HG03060 (cell line): ENCODE results near the gene ERH.
"Not testable (repeated sequence)": the region's sequence is repeated elsewhere in the genome, so short reads cannot be mapped to it uniquely, and the experiment has no call there.

Experiments used
- ATAC-seq: cut with Tn5 transposase; IDR thresholded peaks from one replicate; pipeline ENCODE4 v1.9.1; 2021; ENCODE audit warnings: low read depth, moderate number of reproducible peaks; ENCODE audit not compliant: unreplicated experiment

ERH gene

GRCh38 chr14:69399750-69400149 is 1.7 kb upstream of the ERH start:
- ATAC-seq = no peak

- ATAC-seq = no peak
Measured at GRCh38 chr14:69398818-69399210, 715 bp upstream of the ERH start.

DNA sequence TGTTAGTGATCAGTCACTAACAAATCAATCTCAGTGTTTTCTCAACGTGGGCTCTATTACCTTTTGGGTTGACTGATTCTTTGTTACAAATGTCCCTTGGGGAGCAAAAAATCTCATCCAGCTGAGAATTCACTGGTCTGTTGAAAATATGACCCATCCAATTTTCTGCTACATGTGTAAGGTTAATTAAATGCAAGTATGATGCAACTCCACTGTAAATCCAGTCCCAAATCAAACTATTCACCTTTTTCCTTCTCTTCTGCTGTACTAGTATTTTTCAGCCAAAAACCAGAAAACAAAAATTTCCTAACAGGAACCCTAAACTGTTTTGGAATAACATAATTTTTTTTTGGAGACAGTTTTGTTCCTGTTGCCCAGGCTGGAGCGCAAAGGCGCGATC is 2.2 kb downstream of the ERH start:
- no peak for ATAC-seq

GRCh38 chr14:69392481-69392880 is 5.6 kb downstream of the ERH start:
- ATAC-seq = no peak

DNA sequence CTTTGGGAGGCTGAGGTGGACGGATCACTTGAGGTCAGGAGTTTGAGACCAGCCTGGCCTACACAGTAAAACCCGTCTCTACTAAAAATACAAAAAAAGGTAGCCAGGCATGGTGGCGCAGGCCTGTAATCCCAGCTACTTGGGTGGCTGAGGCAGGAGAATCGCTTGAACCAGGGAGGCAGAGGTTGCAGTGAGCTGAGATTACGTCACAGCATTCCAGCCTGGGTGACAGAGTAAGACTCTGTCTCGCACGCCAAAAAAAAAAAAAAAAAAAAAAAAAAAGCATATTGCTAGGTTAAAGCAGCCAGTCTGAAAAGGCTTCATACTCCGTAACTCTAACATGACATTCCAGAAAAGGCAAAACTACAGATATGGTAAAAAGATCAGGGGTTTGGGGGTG is 6.7 kb downstream of the ERH start:
- not testable (repeated sequence) for ATAC-seq

GRCh38 chr14:69387311-69387710 is 10.8 kb downstream of the ERH start:
- no peak for ATAC-seq

GRCh38 chr14:69378274-69378673 is 19.8 kb downstream of the ERH start:
- no peak for ATAC-seq

DNA sequence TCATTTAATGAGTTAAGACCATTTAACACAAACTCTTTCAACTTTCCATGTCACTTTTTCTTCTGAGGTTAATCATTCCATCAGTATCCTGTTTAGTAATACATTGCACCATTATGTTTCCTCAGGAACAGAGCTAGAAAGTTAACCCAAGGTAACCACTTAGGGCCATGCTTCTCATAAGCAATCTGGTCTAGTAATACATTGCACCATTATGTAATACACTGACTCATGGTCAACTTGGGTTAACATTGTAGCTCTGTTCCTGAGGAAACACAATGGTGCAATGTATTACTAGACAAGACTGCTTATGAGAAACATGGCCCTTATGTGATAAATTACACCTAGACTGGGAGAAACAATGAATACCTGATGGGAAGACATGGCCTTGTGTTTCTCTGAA is 21.7 kb downstream of the ERH start:
- ATAC-seq = no peak

DNA sequence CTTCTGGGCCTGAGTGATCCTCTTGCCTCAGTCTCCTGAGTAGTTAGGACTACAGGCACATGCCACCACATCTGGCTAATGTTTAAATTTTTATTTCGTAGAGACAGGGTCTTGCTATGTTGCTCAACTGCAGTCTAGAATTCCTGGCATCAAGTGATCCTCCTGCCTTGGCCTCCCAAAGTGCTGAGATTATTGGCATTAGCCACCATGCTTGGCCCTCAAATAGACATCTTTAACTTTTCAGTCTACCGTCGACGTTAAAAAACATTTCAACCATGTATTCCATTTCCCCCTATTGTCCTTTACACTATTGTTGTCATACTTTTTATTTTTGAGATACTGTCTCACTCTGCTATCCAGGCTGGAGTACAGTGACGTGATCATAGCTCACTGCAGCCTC is 22.4 kb downstream of the ERH start:
- no peak for ATAC-seq

- no peak for ATAC-seq
Measured at GRCh38 chr14:69375182-69375581, 22.9 kb downstream of the ERH start.

DNA sequence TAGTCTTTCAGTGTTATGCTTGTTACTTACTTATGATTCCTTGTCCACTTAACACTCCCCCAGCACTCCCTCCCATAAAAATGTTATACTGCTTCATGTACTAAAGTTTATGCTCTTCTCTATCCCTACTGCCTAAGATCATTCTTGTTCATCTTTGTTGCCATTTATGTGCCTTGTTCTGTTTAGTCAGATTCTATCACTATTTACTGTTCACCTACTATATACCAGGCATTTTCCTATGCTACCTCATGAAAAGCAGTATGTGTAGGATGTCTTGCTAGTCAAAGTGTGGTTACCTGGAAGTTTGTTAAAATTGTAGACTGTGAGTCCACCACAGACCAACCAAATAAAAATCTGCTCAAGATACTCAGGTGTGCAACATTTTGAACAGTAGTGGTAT is 23.9 kb downstream of the ERH start:
- no peak for ATAC-seq

GRCh38 chr14:69373104-69373503 is 25.0 kb downstream of the ERH start:
- ATAC-seq = no peak

DNA sequence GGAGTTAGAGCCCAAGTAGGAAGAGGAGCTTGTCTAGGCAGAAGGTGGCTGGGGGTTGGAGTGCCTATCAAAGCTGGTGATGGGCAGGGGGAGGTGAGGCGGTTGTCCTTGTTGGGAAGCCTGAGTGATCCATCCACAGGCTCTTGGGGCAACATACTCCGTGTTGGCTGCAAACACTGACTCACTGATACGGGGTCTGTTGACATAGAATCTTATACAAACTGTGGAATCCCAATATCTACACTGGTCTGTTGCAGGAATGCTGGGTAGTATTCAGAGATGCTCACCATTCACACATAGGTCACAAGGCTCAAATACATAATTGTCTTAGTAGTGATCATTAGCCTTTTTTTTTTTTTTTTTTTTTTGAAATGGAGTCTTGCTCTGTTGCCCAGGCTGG is 26.0 kb downstream of the ERH start:
- ATAC-seq = no peak

DNA sequence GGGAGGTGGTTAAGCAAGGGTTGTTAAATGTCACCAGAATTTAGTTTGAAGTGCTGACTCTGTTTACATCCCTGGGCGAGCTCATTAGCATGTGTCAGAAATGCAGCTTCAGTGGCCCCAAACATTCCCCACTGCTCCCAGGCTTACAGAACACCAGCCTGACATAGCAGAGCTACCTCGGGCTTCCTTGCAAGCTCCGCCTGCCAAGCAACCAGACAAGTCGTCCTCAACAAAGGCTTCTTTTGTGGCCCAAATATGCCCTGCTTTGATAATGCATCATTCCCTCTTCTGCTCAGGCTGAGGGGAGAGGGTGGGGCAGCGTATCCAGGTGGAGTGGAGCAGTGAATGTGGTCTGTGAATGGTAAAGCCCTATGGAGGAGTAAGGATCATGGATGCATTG is 28.0 kb downstream of the ERH start:
- no peak for ATAC-seq

DNA sequence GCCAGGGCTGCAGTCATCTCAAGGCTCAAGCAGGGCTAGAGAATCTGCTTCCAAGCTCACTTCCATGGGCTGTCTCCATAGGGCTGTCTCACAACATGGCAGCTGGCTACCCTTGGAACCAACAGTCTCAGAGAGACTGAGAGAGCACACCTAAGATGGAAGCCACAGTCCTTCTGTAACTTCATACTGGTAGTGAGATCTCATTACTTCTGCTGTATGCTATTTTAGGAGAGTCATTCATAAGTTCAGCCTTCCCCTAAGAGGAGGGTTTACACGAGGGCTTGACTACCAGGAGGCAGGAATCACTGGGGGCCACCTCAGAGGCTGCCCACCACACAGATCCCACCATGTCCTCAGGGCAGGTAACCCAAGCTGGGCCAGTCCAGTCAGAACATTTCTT is 29.7 kb downstream of the ERH start:
- ATAC-seq = no peak

DNA sequence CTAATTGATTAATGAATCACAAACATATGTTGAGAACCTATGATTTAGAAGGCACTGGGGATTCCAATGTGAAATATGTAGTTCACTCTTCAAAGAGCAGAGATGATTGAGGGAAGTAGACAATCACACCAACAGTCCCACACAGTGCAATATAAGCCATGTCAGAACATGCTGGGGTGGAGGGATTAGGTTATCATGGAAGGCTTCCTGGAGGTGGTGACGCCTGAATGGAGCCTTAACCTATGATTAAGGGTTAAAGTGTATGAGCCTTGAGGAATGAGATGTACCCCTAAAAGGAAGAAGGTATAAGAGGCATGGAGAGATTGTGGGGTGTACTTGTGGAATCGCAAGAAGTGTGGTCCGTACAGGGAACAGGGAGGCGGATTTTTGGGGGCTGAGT is 31.3 kb downstream of the ERH start:
- no peak for ATAC-seq

GRCh38 chr14:69366069-69366468 is 32.0 kb downstream of the ERH start:
- no peak for ATAC-seq

DNA sequence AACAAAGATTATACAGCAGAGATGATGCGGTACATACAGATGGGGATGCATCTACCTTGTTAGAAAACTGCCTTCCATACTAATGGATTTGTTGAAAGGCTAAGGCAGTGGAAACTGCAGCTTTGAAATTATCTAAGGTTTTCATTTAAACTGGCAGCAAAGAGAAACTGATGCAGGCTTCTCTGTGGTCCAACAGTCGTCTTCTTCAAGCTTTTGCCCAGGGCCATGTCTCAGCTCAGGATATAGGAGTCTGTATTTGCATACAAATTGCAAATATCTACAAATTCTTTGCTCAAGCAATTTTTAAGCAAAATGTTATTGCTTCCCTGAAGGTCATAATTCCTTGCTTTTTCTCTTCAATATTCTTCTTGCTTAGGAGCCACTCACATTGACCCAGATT is 33.7 kb downstream of the ERH start:
- no peak for ATAC-seq

DNA sequence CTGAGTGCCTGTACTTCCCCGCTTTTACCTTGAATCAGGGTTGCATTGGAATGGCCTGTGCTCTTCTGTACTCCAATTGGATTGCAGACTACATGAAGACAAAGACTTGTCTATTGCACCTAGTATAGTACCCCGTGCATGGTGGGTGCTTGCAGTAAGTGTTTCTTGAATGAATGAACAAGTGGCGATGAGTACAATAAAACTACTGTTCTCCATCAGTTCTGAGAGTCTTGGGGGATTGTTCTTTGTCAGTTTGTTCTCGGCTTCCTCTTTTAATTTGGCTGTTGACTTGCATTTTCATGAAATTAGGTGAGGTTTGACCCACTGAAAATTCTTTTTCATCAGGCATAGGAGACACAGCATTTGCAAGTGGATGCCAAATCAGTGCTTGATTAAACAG is 34.1 kb downstream of the ERH start:
- ATAC-seq = no peak

GRCh38 chr14:69363055-69363454 is 35.0 kb downstream of the ERH start:
- no peak for ATAC-seq

- no peak for ATAC-seq
Measured at GRCh38 chr14:69360438-69361108, 37.5 kb downstream of the ERH start.

DNA sequence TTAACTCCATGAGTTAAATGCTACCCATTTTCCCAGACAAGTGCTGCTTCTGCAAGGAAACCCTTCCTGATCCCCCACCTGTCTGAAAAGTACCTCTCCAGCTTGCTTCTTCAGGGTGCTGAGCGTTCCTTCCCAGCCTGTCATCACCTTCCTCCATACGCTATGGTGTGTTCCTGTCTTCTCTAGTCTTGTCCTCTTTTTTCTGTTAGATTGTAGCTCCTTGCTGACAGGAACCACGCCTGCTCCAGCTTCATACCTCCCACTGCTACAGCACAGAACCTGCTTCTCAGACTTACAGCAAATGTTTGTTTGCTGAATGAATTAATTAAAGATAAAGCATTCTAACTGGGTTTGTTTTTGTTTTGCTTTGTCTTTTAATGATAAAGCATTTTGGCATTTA is 39.1 kb downstream of the ERH start:
- ATAC-seq = no peak
